Panc1 (cell line): Measurements from ENCODE around the gene ADAMTS19.
"Not testable (repeated sequence)": the region's sequence is repeated elsewhere in the genome, so short reads cannot be mapped to it uniquely, and the experiment has no call there.

Source experiments
- CTCF ChIP-seq: fragments of 450-650 bp; IDR thresholded peaks from 2 replicates; pipeline ENCODE4 v1.5.1; 2017; ENCODE audit warnings: mild to moderate bottlenecking
- POLR2AphosphoS5 ChIP-seq: IDR thresholded peaks from 2 replicates; pipeline ENCODE4 v1.6.1; 2012; ENCODE audit warnings: mild to moderate bottlenecking, low read depth, low read length, moderate library complexity
- SIN3A ChIP-seq: IDR thresholded peaks from 2 replicates; pipeline ENCODE4 v1.6.1; 2012; ENCODE audit warnings: low read depth, mild to moderate bottlenecking, low read length, moderate library complexity, borderline replicate concordance; ENCODE audit not compliant: insufficient read depth
- TCF7L2 ChIP-seq: IDR thresholded peaks from 2 replicates; pipeline ENCODE4 v1.6.1; 2011; ENCODE audit warnings: mild to moderate bottlenecking, low read depth, low read length, inconsistent platforms
- TF ChIP-seq, protein P1 (sequence below), 2 experiments: IDR thresholded peaks; 2 replicates each; pipeline ENCODE4 v1.6.1; 2011 to 2012; ENCODE audit warnings: low read depth in 2 of 2, control low read depth in 1 of 2, low read length in 1 of 2, mild to moderate bottlenecking in 1 of 2, moderate library complexity in 1 of 2; ENCODE audit not compliant: insufficient read depth in 1 of 2

GRCh38 chr5:129428636-129429035, 31.5 kb upstream of the ADAMTS19 start:
- TF ChIP-seq CTCF, POLR2AphosphoS5, TCF7L2, SIN3A: not testable (repeated sequence)
- TF ChIP-seq, protein P1, sequence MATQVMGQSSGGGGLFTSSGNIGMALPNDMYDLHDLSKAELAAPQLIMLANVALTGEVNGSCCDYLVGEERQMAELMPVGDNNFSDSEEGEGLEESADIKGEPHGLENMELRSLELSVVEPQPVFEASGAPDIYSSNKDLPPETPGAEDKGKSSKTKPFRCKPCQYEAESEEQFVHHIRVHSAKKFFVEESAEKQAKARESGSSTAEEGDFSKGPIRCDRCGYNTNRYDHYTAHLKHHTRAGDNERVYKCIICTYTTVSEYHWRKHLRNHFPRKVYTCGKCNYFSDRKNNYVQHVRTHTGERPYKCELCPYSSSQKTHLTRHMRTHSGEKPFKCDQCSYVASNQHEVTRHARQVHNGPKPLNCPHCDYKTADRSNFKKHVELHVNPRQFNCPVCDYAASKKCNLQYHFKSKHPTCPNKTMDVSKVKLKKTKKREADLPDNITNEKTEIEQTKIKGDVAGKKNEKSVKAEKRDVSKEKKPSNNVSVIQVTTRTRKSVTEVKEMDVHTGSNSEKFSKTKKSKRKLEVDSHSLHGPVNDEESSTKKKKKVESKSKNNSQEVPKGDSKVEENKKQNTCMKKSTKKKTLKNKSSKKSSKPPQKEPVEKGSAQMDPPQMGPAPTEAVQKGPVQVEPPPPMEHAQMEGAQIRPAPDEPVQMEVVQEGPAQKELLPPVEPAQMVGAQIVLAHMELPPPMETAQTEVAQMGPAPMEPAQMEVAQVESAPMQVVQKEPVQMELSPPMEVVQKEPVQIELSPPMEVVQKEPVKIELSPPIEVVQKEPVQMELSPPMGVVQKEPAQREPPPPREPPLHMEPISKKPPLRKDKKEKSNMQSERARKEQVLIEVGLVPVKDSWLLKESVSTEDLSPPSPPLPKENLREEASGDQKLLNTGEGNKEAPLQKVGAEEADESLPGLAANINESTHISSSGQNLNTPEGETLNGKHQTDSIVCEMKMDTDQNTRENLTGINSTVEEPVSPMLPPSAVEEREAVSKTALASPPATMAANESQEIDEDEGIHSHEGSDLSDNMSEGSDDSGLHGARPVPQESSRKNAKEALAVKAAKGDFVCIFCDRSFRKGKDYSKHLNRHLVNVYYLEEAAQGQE (IDR thresholded peaks at IDR 0.05; ENCODE audit: insufficient read depth in 1 of 2, low read depth in 2 of 2, low read length in 1 of 2) = not testable (repeated sequence)
